H1 (cell line): ENCODE results near the gene GRK5. TPM values are rescaled to one million over a fixed set of nuclear protein-coding genes. Genes with fewer than 3 reads are reported as not detected.

Experiments used
- CTCF ChIA-PET: fragments of 300-600 bp; sonication (Branson Sonifier 250); formaldehyde crosslinking; loops from one replicate; lab custom pipeline; 2021; ENCODE audit not compliant: partially characterized antibody; lab: Charles Lee
- POLR2A ChIA-PET: fragments of 300-600 bp; sonication (Branson Sonifier 250); formaldehyde crosslinking; loops from one replicate; lab custom pipeline; 2021; ENCODE audit warnings: inconsistent platforms; ENCODE audit not compliant: partially characterized antibody; lab: Charles Lee
- DNase-seq, 2 experiments: peaks; one replicate each; pipeline versions ENCODE4 v3.0.0 to v3.0.0-alpha.2; 2010 to 2022; ENCODE audit warnings: low spot score in 2 of 2, low read depth in 1 of 2, mixed read lengths in 1 of 2
- FAIRE-seq: peaks from 2 replicates; lab custom pipeline; 2011; peaks lifted over from hg19 to GRCh38; lab: Jason Lieb, UNC
- H2AFZ ChIP-seq: 2 replicates; pipeline ENCODE4 v1.8.1; 2012; ENCODE audit warnings: low read length, inconsistent platforms
- H2AK5ac ChIP-seq: 2 replicates; pipeline ENCODE4 v1.6.1; 2013; ENCODE audit warnings: low read depth, low read length
- H2BK120ac ChIP-seq: replicated peaks from 2 replicates; pipeline ENCODE3; 2013; ENCODE audit warnings: low read depth, low read length, inconsistent platforms
- H2BK12ac ChIP-seq: 2 replicates; pipeline ENCODE4 v1.6.1; 2013; ENCODE audit warnings: low read depth, low read length
- H2BK15ac ChIP-seq: 2 replicates; pipeline ENCODE4 v1.6.1; 2013; ENCODE audit warnings: low read length
- H2BK20ac ChIP-seq: 2 replicates; pipeline ENCODE4 v1.6.1; 2013; ENCODE audit warnings: low read length
- H2BK5ac ChIP-seq: 2 replicates; pipeline ENCODE4 v1.6.1; 2013; ENCODE audit warnings: low read depth, low read length
- H3K14ac ChIP-seq: 2 replicates; pipeline ENCODE4 v1.6.1; 2013; ENCODE audit warnings: inconsistent platforms; ENCODE audit not compliant: insufficient read length
- H3K18ac ChIP-seq: 2 replicates; pipeline ENCODE4 v1.6.1; 2013; ENCODE audit warnings: low read length; ENCODE audit errors: extremely low read depth
- H3K23ac ChIP-seq: 2 replicates; pipeline ENCODE4 v1.6.1; 2013; ENCODE audit warnings: inconsistent platforms; ENCODE audit not compliant: insufficient read length
- H3K23me2 ChIP-seq: 2 replicates; pipeline ENCODE4 v1.6.1; 2013; ENCODE audit warnings: low read depth, low read length
- H3K27ac ChIP-seq: 2 replicates; pipeline ENCODE4 v1.6.1; 2011; ENCODE audit warnings: low read depth, low read length, inconsistent platforms
- H3K27me3 ChIP-seq, 4 experiments: replicated peaks in 1 of 4; 1 replicate in 1 of 4; 2 replicates in 3 of 4; pipeline versions ENCODE4 v1.6.1 to v1.8.1; 2011 to 2013; ENCODE audit warnings: low read length in 3 of 4, mild to moderate bottlenecking in 3 of 4, inconsistent platforms in 2 of 4, mixed read lengths in 2 of 4, moderate library complexity in 1 of 4; ENCODE audit not compliant: control insufficient read depth in 3 of 4, insufficient read depth in 3 of 4; ENCODE audit errors: extremely low read depth in 1 of 4
- H3K36me3 ChIP-seq, 4 experiments: 2 replicates each; pipeline versions ENCODE4 v1.6.1 to v1.8.1; 2011 to 2013; ENCODE audit warnings: mild to moderate bottlenecking in 4 of 4, low read length in 3 of 4, moderate library complexity in 2 of 4, control low read depth in 1 of 4, inconsistent platforms in 1 of 4; ENCODE audit not compliant: insufficient read depth in 4 of 4, control insufficient read depth in 2 of 4
- H3K4ac ChIP-seq: replicated peaks from 2 replicates; pipeline ENCODE3; 2013; ENCODE audit warnings: low read length, low read depth, mixed read lengths, inconsistent platforms; ENCODE audit not compliant: insufficient read length
- H3K4me1 ChIP-seq, 4 experiments: replicated peaks in 1 of 4; 1 replicate in 1 of 4; 2 replicates in 3 of 4; pipeline versions ENCODE4 v1.6.1 to v1.8.1; 2011 to 2013; ENCODE audit warnings: low read length in 3 of 4, inconsistent platforms in 2 of 4, mixed read lengths in 1 of 4; ENCODE audit not compliant: insufficient read depth in 4 of 4, control insufficient read depth in 3 of 4
- H3K4me2 ChIP-seq, 2 experiments: 2 replicates each; pipeline versions ENCODE4 v1.6.1 to v1.8.1; 2011 to 2013; ENCODE audit warnings: low read depth in 2 of 2, low read length in 2 of 2, control low read depth in 1 of 2, inconsistent platforms in 1 of 2, mild to moderate bottlenecking in 1 of 2; ENCODE audit not compliant: insufficient read depth in 1 of 2
- H3K4me3 ChIP-seq, 4 experiments: fragments of 200-600, 300-600 bp in 1 of 4; sonication (generic), shearing (Covaris generic), sonication (Bioruptor Twin) in 1 of 4; 2 replicates each; pipeline versions ENCODE4 v1.5.1 to v1.8.1; 2011 to 2016; ENCODE audit warnings: low read length in 4 of 4, low read depth in 3 of 4, control low read depth in 2 of 4, inconsistent platforms in 2 of 4, mild to moderate bottlenecking in 2 of 4, mixed read lengths in 1 of 4, moderate library complexity in 1 of 4; ENCODE audit not compliant: insufficient read depth in 2 of 4; ENCODE audit errors: extremely low read depth in 1 of 4
- H3K56ac ChIP-seq: replicated peaks from 2 replicates; pipeline ENCODE3; 2013; ENCODE audit warnings: low read depth, mild to moderate bottlenecking, mixed read lengths, low read length, inconsistent platforms; ENCODE audit not compliant: insufficient read length
- H3K79me1 ChIP-seq: 2 replicates; pipeline ENCODE4 v1.6.1; 2013; ENCODE audit warnings: low read depth, low read length, control low read depth
- H3K79me2 ChIP-seq, 2 experiments: 2 replicates each; pipeline versions ENCODE4 v1.6.1 to v1.8.1; 2012 to 2013; ENCODE audit warnings: low read length in 2 of 2, mild to moderate bottlenecking in 2 of 2, inconsistent platforms in 1 of 2; ENCODE audit not compliant: insufficient read depth in 2 of 2, control insufficient read depth in 1 of 2
- H3K9ac ChIP-seq, 4 experiments: replicated peaks in 1 of 4; 1 replicate in 1 of 4; 2 replicates in 3 of 4; pipeline versions ENCODE4 v1.6.1 to v1.8.1; 2011 to 2013; ENCODE audit warnings: low read depth in 3 of 4, low read length in 3 of 4, control low read depth in 2 of 4, mild to moderate bottlenecking in 2 of 4, moderate library complexity in 2 of 4, inconsistent platforms in 1 of 4; ENCODE audit errors: extremely low read depth in 1 of 4
- H3K9me3 ChIP-seq, 2 experiments: 2 replicates each; pipeline versions ENCODE4 v1.6.1 to v1.8.1; 2012 to 2013; ENCODE audit warnings: mild to moderate bottlenecking in 2 of 2, moderate library complexity in 2 of 2, control low read depth in 1 of 2, inconsistent platforms in 1 of 2, low read depth in 1 of 2, low read length in 1 of 2, mixed read lengths in 1 of 2; ENCODE audit not compliant: insufficient read depth in 2 of 2
- H4K20me1 ChIP-seq, 2 experiments: replicated peaks in 1 of 2; 2 replicates each; pipeline versions ENCODE3 to v1.8.1; 2011 to 2013; ENCODE audit warnings: inconsistent platforms in 2 of 2, low read length in 2 of 2, mild to moderate bottlenecking in 1 of 2; ENCODE audit not compliant: insufficient read depth in 2 of 2, control insufficient read depth in 1 of 2
- H4K5ac ChIP-seq: 2 replicates; pipeline ENCODE4 v1.6.1; 2013; ENCODE audit warnings: low read length, low read depth, mixed read lengths, inconsistent platforms; ENCODE audit not compliant: insufficient read length
- H4K8ac ChIP-seq: 2 replicates; pipeline ENCODE4 v1.8.0; 2013; ENCODE audit warnings: mild to moderate bottlenecking, moderate library complexity, low read length, inconsistent platforms; ENCODE audit not compliant: insufficient read depth; ENCODE audit errors: extremely low read depth
- H4K91ac ChIP-seq: replicated peaks from 2 replicates; pipeline ENCODE3; 2013; ENCODE audit warnings: low read length, mixed read lengths, inconsistent platforms; ENCODE audit not compliant: insufficient read length
- EGR1 ChIP-seq: IDR thresholded peaks from 2 replicates; pipeline ENCODE4 v1.6.1; 2011; ENCODE audit warnings: low read depth, low read length, borderline replicate concordance
- HDAC6 ChIP-seq: IDR thresholded peaks from one replicate; pipeline ENCODE4 v1.7.1; 2012; ENCODE audit warnings: low read depth, mild to moderate bottlenecking, inconsistent platforms, low read length, moderate library complexity
- JUND ChIP-seq: IDR thresholded peaks from 2 replicates; pipeline ENCODE4 v1.6.1; 2011; ENCODE audit warnings: mild to moderate bottlenecking, improper control_type of control experiment, low read length
- MAFK ChIP-seq: IDR thresholded peaks from 2 replicates; pipeline ENCODE4 v1.6.1; 2012; ENCODE audit warnings: low read depth, mild to moderate bottlenecking, improper control_type of control experiment, low read length
- NANOG ChIP-seq: IDR thresholded peaks from 2 replicates; pipeline ENCODE4 v1.6.1; 2011; ENCODE audit warnings: low read length, low read depth, mild to moderate bottlenecking, inconsistent platforms; ENCODE audit not compliant: insufficient read depth, poor library complexity, severe bottlenecking
- POU5F1 ChIP-seq: IDR thresholded peaks from 2 replicates; pipeline ENCODE4 v1.6.1; 2011; ENCODE audit warnings: low read depth, mild to moderate bottlenecking, low read length, moderate library complexity
- RBBP5 ChIP-seq: IDR thresholded peaks from 2 replicates; pipeline ENCODE4 v1.7.1; 2012; ENCODE audit warnings: low read depth, mild to moderate bottlenecking, inconsistent platforms, low read length, moderate library complexity, borderline replicate concordance
- RFX5 ChIP-seq: IDR thresholded peaks from 2 replicates; pipeline ENCODE4 v1.6.1; 2011; ENCODE audit warnings: low read depth, low read length, improper control_type of control experiment, borderline replicate concordance
- RXRA ChIP-seq: IDR thresholded peaks from 2 replicates; pipeline ENCODE4 v1.6.1; 2011; ENCODE audit warnings: low read depth, mild to moderate bottlenecking, low read length, moderate library complexity; ENCODE audit not compliant: insufficient read depth
- WGBS, 2 experiments: shearing (Covaris generic) in 1 of 2; methylation state at CpG; one replicate each; pipeline versions ENCODE4 v1.1.6 to v1.1.7; 2013 to 2015; ENCODE audit warnings: low lambda C conversion rate in 2 of 2, mixed read lengths in 2 of 2, inconsistent platforms in 1 of 2, low coverage in 1 of 2, missing lambda C conversion rate in 1 of 2; ENCODE audit not compliant: insufficient replicate concordance in 2 of 2, insufficient coverage in 1 of 2, insufficient read length in 1 of 2; ENCODE audit errors: extremely low coverage in 1 of 2, missing lambda C conversion rate in 1 of 2; 5-methylcytosine and 5-hydroxymethylcytosine counted together
- polyA plus RNA-seq, 7 experiments: library from polyadenylated mRNA; depleted of rRNA in 3 of 7; stranded (reverse) in 5 of 7; unstranded in 2 of 7; fragments of >200 nt in 5 of 7; fragments of 200-250 nt in 2 of 7; gene quantifications; 1 replicate in 5 of 7; 2 replicates in 1 of 7; 4 replicates in 1 of 7; pipeline versions ENCODE4 v1.2.1 to v1.2.3, GENCODE V29; 2011 to 2013; ENCODE audit warnings: missing spikeins in 2 of 7, mixed read lengths in 2 of 7
- total RNA-seq: library from RNA; stranded (reverse); fragmentation: NEBNext Ultra II Directional; extraction: Animal tissue kit (Norgen Biotek cat#: 25700); gene quantifications from 2 replicates; pipeline ENCODE4 v1.2.1, GENCODE V29; 2021

The GRK5 gene
- total and polyA plus RNA-seq, 2 of the 8 experiments (the other 6 are each of a cell fraction or from before 2014, with no cell fraction given) = 0.54 to 2.5 TPM

DNA sequence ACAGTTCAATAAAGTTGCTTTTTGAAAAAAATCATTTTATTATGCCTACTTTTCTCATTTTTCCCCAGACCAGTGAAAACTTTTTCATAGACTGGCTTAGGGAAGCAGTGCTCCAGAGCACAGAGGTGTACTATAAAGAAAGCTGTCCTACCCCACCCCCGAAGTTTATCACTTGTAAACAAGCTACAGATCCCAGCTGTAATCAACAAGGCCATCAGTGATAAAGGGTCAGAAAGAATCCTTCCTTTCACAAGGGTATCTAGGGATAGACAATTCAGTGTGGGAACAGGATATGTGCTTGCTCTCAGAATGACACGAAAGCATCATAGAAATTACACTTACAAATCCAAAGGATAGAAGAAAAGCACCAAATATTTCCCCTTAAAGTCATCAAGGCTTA lies 33.3 kb upstream of the GRK5 start:
- no peak overlapping the region for H2BK15ac ChIP-seq
- no peak for DNase-seq
- peaks cover 29 to 71% (median 41%) of the 10 kb centered on the region in 4 experiments for H3K36me3 ChIP-seq
- TF ChIP-seq MAFK = no peak
- no peak for TF ChIP-seq HDAC6
- no peak for TF ChIP-seq RXRA
- no peak for TF ChIP-seq RBBP5
- TF ChIP-seq EGR1 = no peak
- TF ChIP-seq POU5F1 = no peak
- no peak for TF ChIP-seq RFX5
- TF ChIP-seq NANOG = no peak
- no peak for TF ChIP-seq JUND
- no peak overlapping the region for H3K14ac ChIP-seq
- no peak overlapping the region for H2BK5ac ChIP-seq
- ChIA-PET POLR2A (interaction anchor here (0.7 to 1.8 kb wide), 2 partner anchors 14 to 411 kb away, joined by 3 to 8 read pairs; no protein-coding TSS in a partner anchor), CTCF (interaction anchor here (1.2 kb wide), 1 partner anchor 24 kb away, joined by 3 read pairs; no protein-coding TSS in a partner anchor)
- 93% methylated on average over 2 of the region's 2 CpGs; no CpG with 5 or more reads in 1 of the 2 experiments for WGBS, 2 experiments
- no peak overlapping the region for H3K56ac ChIP-seq
- no peak overlapping the region for H2AK5ac ChIP-seq
- peaks cover 4 to 41% of the 10 kb centered on the region in 2 experiments for H3K79me2 ChIP-seq
- no peak overlapping the region for H4K91ac ChIP-seq
- no peak overlapping the region for H3K4ac ChIP-seq
- H2BK12ac ChIP-seq = no peak overlapping the region
- no peak overlapping the region for H3K27ac ChIP-seq
- no peak overlapping the region for H3K18ac ChIP-seq
- H3K4me2 ChIP-seq = no peak overlapping the region
- H2BK120ac ChIP-seq = no peak overlapping the region
- peaks cover 2% of the 10 kb centered on the region; the same call in 1 of the 2 replicates for H3K79me1 ChIP-seq
- H3K9me3 ChIP-seq = no peaks in the 10 kb centered on the region
- no peak overlapping the region for H3K9ac ChIP-seq
- H4K5ac ChIP-seq = no peak overlapping the region
- no peaks in the 10 kb centered on the region for H3K27me3 ChIP-seq
- no peak overlapping the region for H2BK20ac ChIP-seq
- H3K23me2 ChIP-seq = 0 out of 2 replicates have a peak, but pooled peaks cover 2% of the 10 kb centered on the region
- H2AFZ ChIP-seq = no peak overlapping the region
- H4K20me1 ChIP-seq = peaks cover 0 to 2% of the 10 kb centered on the region in 2 experiments
- no peak overlapping the region for H3K4me3 ChIP-seq
- no peak overlapping the region for H3K23ac ChIP-seq
- H3K4me1 ChIP-seq = peaks cover 0 to 3% (median 2%) of the 10 kb centered on the region in 4 experiments; a peak in 4 of 7 replicates
- FAIRE-seq = no peak
- no peak overlapping the region for H4K8ac ChIP-seq
